ENCODE results near the gene HSD11B2. TPM values are rescaled to one million over a fixed set of nuclear protein-coding genes. Genes with fewer than 3 reads are reported as not detected.

The HSD11B2 gene
- total and polyA plus RNA-seq, 2 of the 4 experiments (the other 2 are of a cell fraction) = 0.26 TPM; not detected in 1

GRCh38 chr16:67398546-67399217, 32.2 kb upstream of the HSD11B2 start:
- no TSS peak for BruUV-seq (replicated peaks)
- WGBS, 2 experiments (ENCODE audit: extremely low coverage in 2 of 2, insufficient read length in 1 of 2) = 96% methylated on average over 11 of the region's 19 CpGs; no CpG with 5 or more reads in 1 of the 2 experiments
- DNase-seq = no peak

More at GRCh38 chr16:67398546-67399217, 32.2 kb upstream of the HSD11B2 start:
- TF ChIP-seq BHLHE40 (IDR thresholded peaks at IDR 0.05; ENCODE audit: low read depth, low read length) (no peak), SMC3 (IDR thresholded peaks at IDR 0.05; ENCODE audit: low read depth, low read length) (no peak), CEBPB (IDR thresholded peaks at IDR 0.05; ENCODE audit: low read depth, low read length) (no peak), RCOR1 (IDR thresholded peaks at IDR 0.05; ENCODE audit: insufficient replicate concordance, low read length) (no peak), POLR2A (IDR thresholded peaks at IDR 0.05; ENCODE audit: low read depth, low read length) (no peak), RFX5 (IDR thresholded peaks at IDR 0.05; ENCODE audit: low read depth, low read length) (no peak), CHD1 (IDR thresholded peaks at IDR 0.05; ENCODE audit: low read depth, low read length) (no peak)
- TF ChIP-seq, protein P1, sequence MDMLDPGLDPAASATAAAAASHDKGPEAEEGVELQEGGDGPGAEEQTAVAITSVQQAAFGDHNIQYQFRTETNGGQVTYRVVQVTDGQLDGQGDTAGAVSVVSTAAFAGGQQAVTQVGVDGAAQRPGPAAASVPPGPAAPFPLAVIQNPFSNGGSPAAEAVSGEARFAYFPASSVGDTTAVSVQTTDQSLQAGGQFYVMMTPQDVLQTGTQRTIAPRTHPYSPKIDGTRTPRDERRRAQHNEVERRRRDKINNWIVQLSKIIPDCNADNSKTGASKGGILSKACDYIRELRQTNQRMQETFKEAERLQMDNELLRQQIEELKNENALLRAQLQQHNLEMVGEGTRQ (IDR thresholded peaks at IDR 0.05; ENCODE audit: low read depth, low read length) = no peak
- H3K27ac ChIP-seq (ENCODE audit: insufficient read depth, low read length) = no peak overlapping the region
- H2AFZ ChIP-seq (replicated peaks; ENCODE audit: low read length, poor library complexity) = no peak overlapping the region
- no peak overlapping the region for H2BK20ac ChIP-seq (ENCODE audit: low read depth, low read length)
- no peaks in the 10 kb centered on the region for H3K9me3 ChIP-seq (ENCODE audit: control insufficient read depth, insufficient read depth, low read length)
- H3K79me1 ChIP-seq (ENCODE audit: low read depth in 1 of 2, low read length in 2 of 2) = no peaks in the 10 kb centered on the region
- H2BK15ac ChIP-seq (ENCODE audit: low read depth, low read length) = no peak overlapping the region
- ChIA-PET POLR2A (ENCODE audit: unreplicated experiment) (no interaction called here), CTCF (interaction anchor here (0.7 kb wide), 1 partner anchor 9 kb away, joined by 3 read pairs; no protein-coding TSS in a partner anchor)
- no peak overlapping the region for H3K23ac ChIP-seq (ENCODE audit: low read depth, low read length)
- no peak overlapping the region for H4K8ac ChIP-seq (ENCODE audit: low read depth in 2 of 2, low read length in 2 of 2)
- no peak overlapping the region for H3K56ac ChIP-seq (ENCODE audit: extremely low read depth, insufficient read depth, low read length)
- intact Hi-C loops (cut with micrococcal nuclease) (loop anchor here (2.0 kb wide), 1 partner anchor 138 kb away; no protein-coding TSS in a partner anchor), in situ Hi-C loops (cut with MboI; ENCODE audit: low sequenced_read_pairs) (no loop called here), dilution Hi-C loops (cut with HindIII; ENCODE audit: low sequenced_read_pairs, unreplicated experiment) (no loop called here)
- H3K4me2 ChIP-seq (ENCODE audit: low read depth, low read length) = no peak overlapping the region
- no peak overlapping the region for H3K9ac ChIP-seq (ENCODE audit: low read depth, low read length)
- no peak overlapping the region for H4K91ac ChIP-seq (ENCODE audit: insufficient read depth, low read depth, low read length)
- 0 out of 2 replicates have a peak overlapping the region, but pooled peaks have one; percentile 5 for H2AK5ac ChIP-seq (ENCODE audit: low read depth, low read length)
- no peaks in the 10 kb centered on the region for H3K9me1 ChIP-seq (ENCODE audit: insufficient read depth, low read length)
- H3K27me3 ChIP-seq (ENCODE audit: control insufficient read depth, insufficient read depth, low read length) = no peaks in the 10 kb centered on the region
- H3K4ac ChIP-seq (ENCODE audit: low read depth, low read length) = no peak overlapping the region
- peaks cover 11% of the 10 kb centered on the region for H3K4me1 ChIP-seq (ENCODE audit: control insufficient read depth, insufficient read depth, low read length)
- no peak overlapping the region for H3K14ac ChIP-seq (replicated peaks; ENCODE audit: low read depth, low read length)
- no peak overlapping the region for H3K18ac ChIP-seq (ENCODE audit: low read depth, low read length)
- no peaks in the 10 kb centered on the region for H4K20me1 ChIP-seq (ENCODE audit: insufficient read depth, low read length)
- H2BK5ac ChIP-seq (ENCODE audit: low read depth, low read length, poor library complexity, severe bottlenecking) = no peak overlapping the region
- no peak overlapping the region for H2AK9ac ChIP-seq (replicated peaks; ENCODE audit: low read depth, low read length, poor library complexity)
- no peak overlapping the region for H4K5ac ChIP-seq (ENCODE audit: low read depth, low read length)
- H2BK120ac ChIP-seq (ENCODE audit: low read depth, low read length) = no peak overlapping the region
- H3K4me3 ChIP-seq (ENCODE audit: insufficient read depth, low read depth, low read length) = no peak overlapping the region
- no peak for ATAC-seq (ENCODE audit: low read depth)
- no peaks in the 10 kb centered on the region for H3K36me3 ChIP-seq (ENCODE audit: control insufficient read depth, insufficient read depth, low read length)

Measured in IMR-90 (cell line).